ENCODE measurements around the gene DCTPP1. TPM values are rescaled to one million over a fixed set of nuclear protein-coding genes. Genes with fewer than 3 reads are reported as not detected.

Gene DCTPP1
- total and polyA plus RNA-seq, 9 of the 15 experiments (the other 6 are each of a cell fraction or from before 2014, with no cell fraction given): 45.0 to 132 (median 80.6) TPM

DNA sequence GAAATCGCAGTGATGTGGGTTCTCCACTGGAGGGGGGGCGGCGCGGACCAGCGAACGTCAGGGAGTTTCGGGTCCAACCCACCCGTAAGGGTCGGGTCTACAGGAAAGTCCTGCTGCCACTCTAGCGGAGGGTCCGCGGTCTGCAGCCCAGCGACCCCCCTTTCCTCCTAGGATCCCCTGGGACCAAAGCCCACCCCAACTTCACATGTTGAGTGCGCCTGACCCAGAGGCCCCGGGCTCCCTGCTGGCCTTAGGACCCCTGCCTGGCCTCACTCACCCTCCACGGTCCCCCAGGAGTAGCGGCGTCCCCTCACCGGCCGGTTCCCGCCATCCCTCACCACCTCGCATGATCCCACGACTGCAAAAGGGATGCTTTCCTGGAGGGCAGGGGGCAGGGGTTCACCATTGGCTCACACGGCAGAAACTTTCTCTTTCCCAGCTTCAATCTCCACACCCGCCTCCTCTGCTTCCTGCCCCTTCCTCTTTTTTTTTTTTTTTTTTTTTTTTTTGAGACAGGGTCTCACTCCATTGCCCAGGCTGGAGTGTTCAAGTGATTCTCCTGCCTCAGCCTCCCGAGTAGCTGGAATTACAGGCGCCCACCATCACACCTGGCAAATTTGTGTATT is 50.6 kb downstream of the DCTPP1 start:
- TF ChIP-seq, protein P1, sequence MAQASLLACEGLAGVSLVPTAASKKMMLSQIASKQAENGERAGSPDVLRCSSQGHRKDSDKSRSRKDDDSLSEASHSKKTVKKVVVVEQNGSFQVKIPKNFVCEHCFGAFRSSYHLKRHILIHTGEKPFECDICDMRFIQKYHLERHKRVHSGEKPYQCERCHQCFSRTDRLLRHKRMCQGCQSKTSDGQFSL (CRISPR knock-in tag; IDR thresholded peaks at IDR 0.05): peak; percentile 84
- TF ChIP-seq, protein P1 (tag; IDR thresholded peaks at IDR 0.05): no peak
- no peak for TF ChIP-seq THAP7 (CRISPR knock-in tag; IDR thresholded peaks at IDR 0.05)
- no peak for TF ChIP-seq FIP1L1 (IDR thresholded peaks at IDR 0.05; ENCODE audit: low read depth, low read length, poor library complexity, severe bottlenecking)
- TF ChIP-seq CREM (IDR thresholded peaks at IDR 0.05; ENCODE audit: low read depth): 0 out of 2 replicates have a peak, but pooled peaks have one; percentile 1
- TF ChIP-seq ZNF431 (CRISPR knock-in tag; IDR thresholded peaks at IDR 0.05): 0 out of 2 replicates have a peak, but pooled peaks have one; percentile 9
- no peak for TF ChIP-seq MYC (IDR thresholded peaks at IDR 0.05; ENCODE audit: low read depth, low read length)
- 0 out of 2 replicates have a peak, but pooled peaks have one; percentile 38 for TF ChIP-seq MYC (CRISPR knock-in tag; IDR thresholded peaks at IDR 0.05; ENCODE audit: borderline replicate concordance, low read depth)
- TF ChIP-seq MBD2 (IDR thresholded peaks at IDR 0.05; ENCODE audit: borderline replicate concordance, low read depth): peak; percentile 33; the same call in 1 of the 2 replicates
- peak; percentile 9 for TF ChIP-seq KDM5B (IDR thresholded peaks at IDR 0.05; ENCODE audit: insufficient replicate concordance, low read depth, low read length)
- TF ChIP-seq ZC3H4 (CRISPR knock-in tag; IDR thresholded peaks at IDR 0.05; ENCODE audit: borderline replicate concordance): 0 out of 2 replicates have a peak, but pooled peaks have one; percentile 39
- 0 out of 2 replicates have a peak, but pooled peaks have one; percentile 30 for TF ChIP-seq SPI1 (IDR thresholded peaks at IDR 0.05; ENCODE audit: borderline replicate concordance, low read depth, low read length)
- TF ChIP-seq FOXA3 (CRISPR knock-in tag; conservative IDR thresholded peaks at IDR 0.05 in 1 of 2, IDR thresholded peaks at IDR 0.05 in 1 of 2): 0 out of 4 replicates have a peak, but pooled peaks of 1 of the 2 experiments have one; percentile 11
- TF ChIP-seq SLC30A9 (CRISPR knock-in tag; IDR thresholded peaks at IDR 0.05): no peak
- 0 out of 2 replicates have a peak, but pooled peaks have one; percentile 72 for TF ChIP-seq ERF (CRISPR knock-in tag; IDR thresholded peaks at IDR 0.05)
- ChIA-PET POLR2A (interaction anchor here (1.6 kb wide), 1 partner anchor 14 kb away, joined by 5 read pairs; no protein-coding TSS in a partner anchor), CTCF (ENCODE audit: low intra/inter-chr PET ratio) (no interaction called here)
- Histone ChIP-seq H3K9ac (ENCODE audit: insufficient read depth in 1 of 2, low read depth in 2 of 2, low read length in 2 of 2) (peak overlapping the region; percentile 66 to 95), H4K20me1 (replicated peaks; ENCODE audit: control insufficient read depth, insufficient read depth, low read length) (no peaks in the 10 kb centered on the region), H3K79me2 (ENCODE audit: control insufficient read depth, insufficient read depth, low read length) (peaks cover 16% of the 10 kb centered on the region), H3K27me3 (ENCODE audit: control insufficient read depth in 2 of 2, insufficient read depth in 2 of 2, low read length in 2 of 2) (no peaks in the 10 kb centered on the region), H3K9me3 (replicated peaks; ENCODE audit: control insufficient read depth, insufficient read depth, low read depth, low read length) (no peaks in the 10 kb centered on the region), H2AFZ (ENCODE audit: low read depth, low read length) (peak overlapping the region; percentile 71), H3K4me1 (replicated peaks in 1 of 2; ENCODE audit: control insufficient read depth in 2 of 2, insufficient read depth in 2 of 2, low read length in 2 of 2) (peaks cover 46 to 62% of the 10 kb centered on the region in 2 experiments), H3K4me2 (ENCODE audit: insufficient read depth, low read length) (peak overlapping the region; percentile 83), H3K9me1 (ENCODE audit: control insufficient read depth, insufficient read depth, low read length) (no peaks in the 10 kb centered on the region), H3K27ac (ENCODE audit: extremely low read depth, low read depth, low read length) (peak overlapping the region; percentile 83), H3K4me3 (peak overlapping the region; percentile 55), H3K36me3 (ENCODE audit: control insufficient read depth, insufficient read depth, low read length) (peaks cover 7% of the 10 kb centered on the region; the same call in 1 of the 3 replicates)
- FAIRE-seq: no peak
- in situ Hi-C loops (cut with MboI) (no loop called here), intact Hi-C loops (cut with micrococcal nuclease) (loop anchor here (10.0 kb wide), 1 partner anchor 314 kb away; the partner anchor contains the start of gene ALDOA)
- TSS peak; percentile 67 for BruUV-seq (replicated peaks)
- ATAC-seq: no peak
- peak in 1 of 4 experiments; percentile 11 for DNase-seq (ENCODE audit: extremely low read depth in 1 of 4, low spot score in 3 of 4)
- WGBS (ENCODE audit: insufficient coverage, low coverage, missing lambda C conversion rate): 30% methylated on average over 18 of the region's 27 CpGs

Data from K562 (cell line).